ENCODE results near the gene SOX2. TPM values are rescaled to one million over a fixed set of nuclear protein-coding genes. Genes with fewer than 3 reads are reported as not detected.

SOX2 gene
- total RNA-seq, 4 donors from 2014 or later, result 0.27 to 0.34 TPM; not detected in 2

- intact Hi-C loops (cut with DNase I), result loop anchor here (10.0 kb wide), 1 partner anchor 306 kb away; no protein-coding TSS in a partner anchor
- no peak for DNase-seq
- Histone ChIP-seq H3K4me1 (peaks cover 4 to 7% of the 10 kb centered on the region in 2 donors), H3K27me3 (no peaks in the 10 kb centered on the region), H3K9me3 (no peaks in the 10 kb centered on the region), H3K4me3 (replicated peaks in 1 of 3) (no peak overlapping the region), H3K27ac (no peak overlapping the region), H3K36me3 (no peaks in the 10 kb centered on the region)
- 86 to 90% methylated on average over 2 of the region's 2 CpGs for WGBS, 2 donors
- TF ChIP-seq POLR2A (IDR thresholded peaks at IDR 0.05), result no peak
- no peak for TF ChIP-seq CTCF (IDR thresholded peaks at IDR 0.05)
Observed at GRCh38 chr3:181690769-181691168, 21.0 kb upstream of the SOX2 start.

GRCh38 chr3:181691901-181692300 lies 19.8 kb upstream of the SOX2 start:
- DNase-seq, result no peak
- intact Hi-C loops (cut with DNase I), result loop anchor here (10.0 kb wide), 1 partner anchor 307 kb away; no protein-coding TSS in a partner anchor
- H3K27ac ChIP-seq, result no peak overlapping the region
- H3K4me1 ChIP-seq, result peaks cover 12 to 17% of the 10 kb centered on the region in 2 donors
- H3K4me3 ChIP-seq (replicated peaks in 1 of 3), result no peak overlapping the region
- peaks cover 6% of the 10 kb centered on the region for H3K27me3 ChIP-seq
- no peaks in the 10 kb centered on the region for H3K9me3 ChIP-seq
- TF ChIP-seq CTCF (IDR thresholded peaks at IDR 0.05), result no peak
- no peak for TF ChIP-seq POLR2A (IDR thresholded peaks at IDR 0.05)
- no peaks in the 10 kb centered on the region for H3K36me3 ChIP-seq
- 77 to 86% methylated on average over 2 of the region's 2 CpGs for WGBS, 2 donors

GRCh38 chr3:181692311-181693145 lies 19.2 kb upstream of the SOX2 start:
- WGBS, 2 donors, result 70 to 80% methylated on average over 2 of the region's 2 CpGs
- TF ChIP-seq POLR2A (IDR thresholded peaks at IDR 0.05) (no peak), CTCF (IDR thresholded peaks at IDR 0.05) (no peak)
- Histone ChIP-seq H3K27ac (no peak overlapping the region), H3K9me3 (no peaks in the 10 kb centered on the region), H3K36me3 (no peaks in the 10 kb centered on the region), H3K4me3 (replicated peaks in 1 of 3) (no peak overlapping the region), H3K4me1 (peaks cover 12 to 17% of the 10 kb centered on the region in 2 donors), H3K27me3 (peaks cover 12% of the 10 kb centered on the region)
- intact Hi-C loops (cut with DNase I), result loop anchor here (10.0 kb wide), 1 partner anchor 308 kb away; no protein-coding TSS in a partner anchor
- DNase-seq, result no peak

- 89 to 94% methylated on average over 1 of the region's 1 CpG for WGBS, 2 donors
- intact Hi-C loops (cut with DNase I), result loop anchor here (10.0 kb wide), 1 partner anchor 308 kb away; no protein-coding TSS in a partner anchor
- Histone ChIP-seq H3K4me3 (replicated peaks in 1 of 3) (no peak overlapping the region), H3K27me3 (peaks cover 14% of the 10 kb centered on the region), H3K9me3 (no peaks in the 10 kb centered on the region), H3K36me3 (no peaks in the 10 kb centered on the region), H3K27ac (no peak overlapping the region), H3K4me1 (peaks cover 12 to 17% of the 10 kb centered on the region in 2 donors)
- no peak for DNase-seq
- no peak for TF ChIP-seq CTCF (IDR thresholded peaks at IDR 0.05)
Observed at GRCh38 chr3:181693280-181693679, 18.4 kb upstream of the SOX2 start.

All from thyroid gland (tissue), 4 donors.